RPMI7951 (cell line): Measurements from ENCODE around the gene GPHN. TPM values are rescaled to one million over a fixed set of nuclear protein-coding genes. Genes with fewer than 3 reads are reported as not detected.
"Not testable (repeated sequence)": the region's sequence is repeated elsewhere in the genome, so short reads cannot be mapped to it uniquely, and the experiment has no call there.

ENCODE experiments used
- DNase-seq: peaks from one replicate; pipeline ENCODE4 v3.0.0-alpha.2; 2012; ENCODE audit warnings: low read depth
- total RNA-seq: library from RNA; depleted of rRNA; stranded (reverse); fragments of >200 nt; shearing (Covaris generic); gene quantifications from 2 replicates; pipeline ENCODE4 v1.2.3, GENCODE V29; 2014

Gene GPHN
- total RNA-seq, 1 experiment from 2014 or later = 12.1 TPM

DNA sequence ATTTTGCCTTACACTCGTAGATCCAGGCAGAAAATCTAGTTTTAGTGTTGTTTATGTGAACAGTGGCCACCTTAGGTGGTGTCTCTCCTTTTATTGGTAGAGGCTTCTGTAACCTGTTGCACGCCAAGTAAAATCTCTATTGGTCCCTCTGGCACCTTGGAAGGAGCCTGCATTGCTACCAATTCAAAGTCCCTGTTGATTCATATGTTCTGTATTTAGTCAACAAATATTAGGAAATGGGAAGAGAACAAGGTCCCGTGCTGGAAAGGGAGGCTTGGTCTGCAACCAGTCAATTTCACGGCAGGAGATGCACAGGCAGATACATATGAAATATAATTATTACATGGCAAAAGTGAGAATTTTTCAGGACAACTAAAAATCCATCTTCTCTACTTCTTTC, 6.4 kb upstream of the GPHN start:
- DNase-seq = no peak

DNA sequence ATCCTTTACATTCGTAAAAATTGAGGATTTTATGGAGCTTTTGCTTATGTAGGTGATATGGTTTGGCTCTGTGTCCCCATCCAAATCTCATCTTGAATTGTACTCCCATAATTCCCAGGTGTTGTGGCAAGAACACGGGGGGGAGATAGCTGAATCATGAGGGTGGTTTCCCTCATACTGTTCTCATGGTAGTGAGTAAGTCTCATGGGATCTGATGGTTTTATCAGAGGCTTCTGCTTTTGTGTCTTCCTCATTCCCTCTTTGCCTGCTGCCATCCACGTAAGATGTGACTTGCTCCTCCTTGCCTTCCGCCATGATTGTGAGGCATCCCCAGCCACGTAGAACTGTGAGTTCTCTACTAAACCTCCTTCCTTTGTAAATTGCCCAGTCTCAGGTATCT, 5.1 kb upstream of the GPHN start:
- DNase-seq = not testable (repeated sequence)

DNA sequence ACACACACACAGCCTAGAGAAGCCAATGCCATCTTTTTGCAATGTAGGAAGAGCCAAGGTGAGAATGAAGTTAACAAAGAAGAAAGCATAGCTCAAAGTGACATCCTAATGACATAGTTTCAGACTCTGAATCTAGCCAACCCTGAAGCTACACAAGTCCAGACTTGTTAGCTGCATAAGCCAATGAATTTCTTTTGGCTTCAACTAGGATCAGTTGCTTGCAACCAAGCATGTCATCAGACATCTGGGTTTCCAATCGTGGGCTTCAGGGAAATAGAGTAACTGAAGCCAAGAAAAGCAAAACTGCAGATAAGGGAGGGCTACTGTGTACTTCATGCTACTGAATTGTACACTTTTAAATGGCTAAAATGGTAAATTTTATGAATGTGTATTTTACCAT, 4.4 kb upstream of the GPHN start:
- no peak for DNase-seq

DNA sequence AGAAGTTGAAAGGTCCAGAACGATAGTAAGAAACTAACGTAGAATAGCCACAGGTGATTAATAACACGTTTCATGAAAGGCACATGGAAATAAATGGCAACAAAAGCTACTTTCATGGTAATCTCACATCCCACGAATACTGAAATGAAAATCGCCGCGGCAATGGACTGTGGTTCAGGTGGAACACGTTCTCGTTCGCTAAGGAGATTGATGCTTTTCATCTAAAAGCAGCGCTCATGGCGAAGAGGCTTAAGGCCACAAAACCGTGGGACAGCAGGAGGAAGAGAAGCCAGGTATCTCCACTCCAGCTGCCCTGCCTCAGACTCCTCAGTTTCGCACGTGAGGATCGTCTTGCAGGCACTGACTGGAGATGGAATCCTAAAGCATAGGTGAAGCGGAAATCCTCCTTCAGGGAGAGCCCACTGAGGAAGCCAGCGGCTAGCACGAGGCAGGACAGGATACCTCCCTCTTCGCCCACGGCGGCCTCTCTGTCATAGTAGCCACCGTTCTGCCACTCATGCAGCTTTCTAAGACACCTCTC, 696 bp upstream of the GPHN start:
- no peak for DNase-seq

DNA sequence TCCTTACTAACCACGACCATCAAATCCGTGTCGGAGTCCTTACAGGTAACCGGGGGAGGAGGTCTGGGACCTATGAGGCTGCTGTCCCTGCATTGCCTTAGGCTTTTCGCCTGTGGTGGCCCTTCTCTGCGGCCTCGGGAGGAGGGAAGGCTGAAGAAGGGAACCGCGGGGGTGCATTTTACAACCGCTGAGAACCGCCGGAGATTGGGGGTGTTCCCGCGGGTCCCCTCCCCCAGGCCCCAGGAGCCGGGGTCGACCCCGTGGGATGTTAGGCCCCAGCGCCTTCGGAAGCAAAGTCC, 549 bp downstream of the GPHN start:
- no peak for DNase-seq

DNA sequence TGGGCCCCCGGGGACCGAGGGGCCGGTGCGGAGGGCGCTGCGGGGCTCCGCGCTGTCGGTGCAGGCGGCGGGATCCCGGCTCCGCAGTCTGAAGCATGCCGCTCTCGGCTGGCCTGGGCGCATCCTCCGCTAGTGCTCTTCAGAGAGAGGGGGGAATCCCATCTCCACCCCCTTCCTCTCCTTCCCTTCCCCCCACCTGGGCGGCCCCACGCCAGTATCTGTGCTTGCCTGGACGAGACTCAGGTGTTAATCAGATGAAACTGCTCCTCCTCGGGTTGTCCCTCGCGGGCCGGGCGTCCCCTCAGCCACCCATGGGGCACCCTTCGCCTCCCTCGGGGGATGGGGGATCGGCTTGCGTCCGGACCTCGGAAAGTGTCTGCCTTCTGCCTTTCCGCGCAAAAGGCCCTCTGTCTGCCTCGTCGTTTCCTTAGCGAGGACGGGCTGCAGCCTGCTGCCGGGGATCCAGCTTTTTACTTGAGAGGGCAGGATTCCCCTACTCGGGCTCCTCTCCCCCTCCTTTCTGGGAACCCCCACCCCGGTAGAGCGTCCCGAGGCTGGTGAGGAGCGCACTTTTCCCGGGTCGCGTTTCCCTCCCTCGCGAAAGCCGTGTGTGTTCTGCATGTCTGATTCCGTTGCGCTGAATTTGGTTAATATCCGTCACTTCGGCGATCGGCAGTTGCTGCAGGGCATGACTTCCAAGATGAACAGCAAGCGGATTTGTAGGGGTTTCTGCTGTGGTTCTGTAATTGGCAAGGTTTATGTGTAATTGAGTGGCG, 1.1 kb downstream of the GPHN start:
- peak; percentile 35 for DNase-seq

DNA sequence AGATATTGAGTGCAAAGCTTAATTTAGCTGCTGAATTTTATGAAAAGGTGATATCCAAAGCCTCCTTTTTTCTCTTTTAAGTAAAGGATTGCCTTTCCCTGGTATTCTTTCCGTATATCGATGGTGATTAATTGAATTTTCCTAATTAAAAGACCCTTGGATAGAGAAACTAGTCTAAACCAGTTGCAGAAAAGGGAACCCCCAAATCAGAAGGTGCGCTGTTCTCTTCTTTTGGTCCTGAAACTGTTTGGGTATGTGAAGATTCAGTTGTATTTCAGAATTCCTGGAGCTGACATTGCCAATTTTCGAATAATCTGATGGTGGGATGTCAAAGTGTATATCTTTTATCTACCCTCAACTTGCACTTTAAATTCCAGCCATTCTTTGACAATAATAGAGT, 1.9 kb downstream of the GPHN start:
- DNase-seq = no peak

DNA sequence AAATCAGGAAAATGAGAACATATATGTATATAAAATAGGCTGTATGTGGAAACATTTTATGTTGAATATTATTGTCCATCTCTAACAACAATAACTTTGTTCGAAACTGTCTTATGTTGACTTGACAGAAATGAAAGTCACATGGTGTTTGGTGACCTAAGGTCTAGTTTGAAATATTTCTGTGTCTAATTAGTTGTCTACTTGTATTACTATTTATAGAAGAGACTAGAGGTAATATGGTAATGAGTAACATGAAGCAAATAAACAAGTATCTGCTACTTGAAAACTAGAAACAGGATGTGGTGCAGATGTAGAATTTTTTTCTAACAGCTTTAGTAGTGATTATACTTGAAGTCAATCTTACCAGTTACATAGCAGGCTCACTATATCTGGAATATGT, 3.9 kb downstream of the GPHN start:
- DNase-seq = no peak

DNA sequence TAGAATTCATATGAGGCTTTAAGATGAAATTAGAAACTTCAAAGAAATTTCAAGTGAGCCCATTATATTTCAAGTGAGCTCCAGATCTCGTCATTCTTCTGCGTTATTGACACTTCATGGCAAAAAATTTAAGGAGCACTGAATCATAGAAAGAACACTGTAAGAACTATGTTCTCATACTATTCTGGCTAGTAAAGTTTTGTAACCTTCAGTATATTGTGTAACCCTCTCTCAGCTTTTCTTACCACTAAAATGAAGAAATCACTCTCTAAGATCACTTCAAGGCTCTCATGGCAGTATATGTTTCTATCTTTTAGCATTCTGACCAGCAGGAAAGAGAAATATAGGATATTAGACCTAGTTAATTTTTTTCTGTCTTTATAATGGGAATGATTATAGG, 6.3 kb downstream of the GPHN start:
- DNase-seq = no peak

DNA sequence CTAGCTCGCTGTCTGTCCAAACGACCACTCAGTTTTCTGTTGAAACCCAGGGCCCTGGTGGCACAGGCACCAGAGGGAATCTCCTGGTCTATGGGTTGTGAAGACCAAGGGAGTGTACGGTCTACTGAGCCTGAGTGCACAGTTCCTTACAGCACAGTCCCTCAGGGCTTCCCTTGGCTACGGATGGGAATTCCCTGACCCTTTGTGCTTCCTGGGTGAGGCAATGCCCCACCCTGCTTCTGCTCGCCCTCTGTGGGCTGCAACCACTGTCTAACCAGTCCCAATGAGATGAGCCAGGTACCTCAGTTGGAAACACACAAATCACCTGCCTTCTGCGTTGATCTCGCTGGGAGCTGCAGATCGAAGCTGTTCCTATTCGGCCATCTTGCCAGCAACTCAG, 22.6 kb downstream of the GPHN start:
- DNase-seq = no peak

DNA sequence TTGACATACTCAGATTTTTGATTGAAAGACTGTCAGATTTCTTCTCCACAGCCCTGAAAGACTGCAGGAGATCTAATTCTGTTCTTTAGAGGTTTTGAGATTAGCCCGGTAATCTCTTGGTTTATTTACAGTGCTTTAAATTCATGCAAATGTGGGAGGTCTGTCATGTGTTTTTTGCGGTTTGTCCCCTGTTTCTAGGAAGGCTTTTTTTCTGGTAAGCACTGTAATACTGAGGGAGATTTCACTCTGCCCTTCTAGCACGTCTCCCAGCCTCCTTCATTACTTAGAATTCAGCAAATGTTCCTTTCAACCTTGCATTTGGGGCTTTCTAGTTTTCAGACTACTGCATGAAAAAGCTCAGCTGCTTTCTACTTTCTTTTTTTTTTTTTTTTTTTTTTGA, 31.1 kb downstream of the GPHN start:
- no peak for DNase-seq

DNA sequence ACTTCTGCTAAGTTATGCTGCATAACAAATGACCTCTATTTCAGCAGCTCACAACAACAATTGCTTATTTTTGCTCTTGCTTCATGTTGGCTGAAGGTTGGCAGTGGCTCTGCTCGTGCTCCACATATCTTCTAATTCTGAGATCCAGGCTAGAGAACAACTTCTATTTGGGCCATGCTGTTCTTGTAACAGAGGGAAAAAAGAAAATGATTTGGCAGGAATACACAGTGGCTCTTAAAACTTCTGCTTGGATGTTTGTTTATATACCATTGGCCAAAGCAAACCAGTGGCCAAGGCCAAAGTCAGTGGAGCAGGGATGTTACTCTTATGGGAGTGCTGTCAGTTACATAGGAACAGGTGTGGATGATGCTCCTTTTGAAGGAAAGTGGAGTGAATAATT, 32.1 kb downstream of the GPHN start:
- no peak for DNase-seq

DNA sequence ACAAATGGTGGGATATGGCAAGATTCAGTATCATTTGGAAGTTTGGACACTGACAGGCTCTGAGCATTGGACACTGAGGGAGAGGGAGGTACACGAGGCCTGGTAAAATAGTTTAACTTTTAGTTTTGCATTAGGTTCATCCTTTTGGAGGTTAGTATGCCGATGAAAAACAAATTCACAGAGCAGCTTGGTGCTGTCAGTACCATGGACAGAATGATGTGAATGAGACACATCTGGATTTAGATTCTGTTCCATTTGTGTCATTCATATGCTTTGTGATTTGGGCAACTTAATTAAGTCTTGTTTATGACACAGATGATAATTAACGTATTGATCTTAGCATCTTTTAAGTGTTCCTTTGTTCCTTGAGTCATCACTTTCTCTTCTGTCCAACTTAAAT, 33.7 kb downstream of the GPHN start:
- DNase-seq = no peak

DNA sequence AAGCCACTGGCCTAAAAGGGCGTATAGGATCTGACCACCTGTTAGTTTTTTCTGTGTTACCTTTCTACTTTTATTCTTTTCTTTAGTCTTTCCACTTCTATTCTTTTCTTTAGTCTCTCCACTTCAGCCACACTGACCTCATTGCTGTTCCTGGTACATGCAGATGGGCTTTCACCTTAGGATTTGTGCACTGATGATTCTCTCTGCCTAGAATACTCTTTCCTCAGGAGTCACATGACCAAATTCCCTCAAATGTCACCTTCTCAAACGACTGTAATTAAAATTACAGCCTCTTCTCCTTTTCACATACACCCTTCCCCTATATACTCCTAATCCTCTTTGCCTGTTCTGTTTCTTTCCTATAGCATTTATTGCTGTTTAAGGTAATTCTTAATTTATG, 36.0 kb downstream of the GPHN start:
- DNase-seq = no peak

DNA sequence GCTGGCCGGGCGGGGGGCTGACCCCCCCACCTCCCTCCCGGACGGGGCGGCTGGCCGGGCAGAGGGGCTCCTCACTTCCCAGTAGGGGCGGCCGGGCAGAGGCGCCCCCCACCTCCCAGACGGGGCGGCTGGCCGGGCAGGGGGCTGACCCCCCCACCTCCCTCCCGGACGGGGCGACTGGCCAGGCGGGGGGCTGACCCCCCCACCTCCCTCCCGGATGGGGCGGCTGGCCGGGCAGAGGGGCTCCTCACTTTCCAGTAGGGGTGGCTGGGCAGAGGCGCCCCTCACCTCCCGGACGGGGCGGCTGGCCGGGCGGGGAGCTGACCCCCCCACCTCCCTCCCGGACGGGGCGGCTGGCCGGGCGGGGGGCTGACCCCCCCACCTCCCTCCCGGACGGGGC, 37.2 kb downstream of the GPHN start:
- DNase-seq = not testable (repeated sequence)

DNA sequence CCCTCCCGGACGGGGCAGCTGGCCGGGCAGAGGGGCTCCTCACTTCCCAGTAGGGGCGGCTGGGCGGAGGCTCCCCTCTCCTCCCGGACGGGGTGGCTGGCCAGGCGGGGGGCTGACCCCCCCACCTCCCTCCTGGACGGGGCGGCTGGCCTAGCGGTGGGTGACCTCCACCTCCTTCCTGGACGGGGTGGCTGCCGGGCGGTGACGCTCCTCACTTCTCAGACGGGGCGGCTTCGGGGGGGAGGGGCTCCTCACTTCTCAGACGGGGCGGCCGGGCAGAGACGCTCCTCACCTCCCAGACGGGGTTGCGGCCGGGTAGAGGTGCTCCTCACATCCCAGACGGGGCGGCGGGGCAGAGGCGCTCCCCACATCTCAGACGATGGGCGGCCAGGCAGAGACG, 37.8 kb downstream of the GPHN start:
- DNase-seq = not testable (repeated sequence)

DNA sequence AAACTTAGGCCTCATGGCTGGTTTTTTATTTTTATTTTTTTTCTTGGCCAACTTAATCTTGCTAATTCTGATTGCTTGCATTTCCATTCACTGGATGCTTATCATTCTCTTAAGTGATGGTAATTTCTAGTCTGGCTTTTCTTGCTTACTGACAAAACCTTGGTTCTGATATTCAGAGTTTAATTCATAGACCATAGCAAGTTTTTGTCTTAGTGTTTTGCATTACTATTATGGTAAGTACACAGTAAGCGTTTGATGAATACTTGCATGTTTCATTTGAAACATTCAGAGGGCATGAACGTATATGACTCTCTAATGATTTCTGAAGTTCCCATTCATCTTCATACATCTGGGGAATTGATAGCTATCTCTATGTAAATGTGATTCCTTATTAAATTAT, 55.8 kb downstream of the GPHN start:
- DNase-seq = no peak

DNA sequence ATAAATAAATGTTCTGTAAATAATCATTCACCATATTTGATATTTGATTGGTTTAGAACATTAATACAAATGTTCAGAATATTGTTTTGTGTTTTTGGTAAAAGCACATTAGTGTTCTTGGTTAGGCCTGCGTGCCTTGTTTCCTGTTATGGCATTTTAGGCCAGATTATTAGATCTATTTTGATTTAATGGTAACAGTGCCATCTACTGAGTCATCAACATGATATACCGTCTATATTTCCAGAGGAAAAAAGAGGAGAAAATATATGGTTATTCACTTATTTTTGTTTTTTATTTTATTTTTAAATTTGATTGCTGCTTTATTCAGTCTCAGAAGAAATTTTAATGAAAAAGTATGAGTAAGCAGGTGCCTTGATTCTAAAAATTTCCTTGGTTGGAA, 60.3 kb downstream of the GPHN start:
- DNase-seq = no peak

DNA sequence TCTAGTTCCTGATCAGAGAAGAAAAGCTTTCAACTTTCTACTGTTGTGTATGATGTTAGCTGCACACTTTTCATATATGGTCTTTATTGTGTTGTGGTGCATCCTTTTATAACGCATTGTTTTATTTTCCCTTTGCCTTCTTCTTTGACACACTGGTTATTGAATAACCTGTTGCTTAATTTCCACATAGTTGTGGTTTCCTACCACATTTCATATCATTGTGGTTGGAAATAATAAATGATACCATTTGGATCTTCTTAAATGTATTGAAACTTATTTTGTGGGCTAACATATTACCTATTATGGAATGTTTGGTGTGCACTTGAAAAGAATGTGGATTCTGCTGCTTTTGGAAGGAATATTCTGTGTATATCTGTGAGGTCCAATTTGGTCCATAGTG, 64.9 kb downstream of the GPHN start:
- no peak for DNase-seq

DNA sequence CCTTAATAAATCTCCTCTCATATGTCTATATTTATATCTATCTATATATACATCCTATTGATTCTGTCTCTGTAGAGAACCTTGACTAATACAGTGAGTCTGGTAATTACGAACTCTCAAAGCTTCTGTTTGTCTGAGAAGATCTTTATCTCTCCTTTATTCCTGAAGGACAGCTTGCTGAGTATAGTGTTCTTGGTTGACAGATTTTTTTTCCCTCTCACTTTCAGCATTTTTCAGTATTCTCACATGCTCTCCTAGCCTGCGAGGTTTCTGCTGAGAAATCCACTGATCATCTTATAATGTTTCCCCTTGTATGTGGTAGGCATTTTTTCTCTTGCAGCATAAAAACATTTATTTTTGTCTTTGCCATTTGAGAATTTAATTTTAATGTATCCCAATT, 67.1 kb downstream of the GPHN start:
- no peak for DNase-seq

DNA sequence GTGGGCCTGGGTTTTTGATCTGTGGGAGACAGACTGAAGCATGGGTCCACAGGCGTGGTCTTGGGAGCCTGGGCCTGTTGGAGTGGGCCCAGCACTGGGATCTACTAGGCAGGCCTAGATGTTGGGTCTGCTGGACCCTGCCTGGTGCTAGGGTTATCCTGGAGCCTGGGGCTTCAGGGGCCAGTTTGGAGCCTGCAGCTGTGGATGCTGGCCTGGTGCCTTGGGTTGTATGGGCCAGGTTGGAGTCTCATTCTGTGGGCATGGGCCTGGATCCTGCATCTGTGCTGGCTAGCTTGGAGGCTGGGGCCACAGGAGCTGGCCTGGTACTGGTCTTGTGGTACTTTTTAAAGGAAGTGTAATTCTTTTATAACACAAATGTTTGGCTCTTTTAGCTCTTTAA, 68.0 kb downstream of the GPHN start:
- no peak for DNase-seq

DNA sequence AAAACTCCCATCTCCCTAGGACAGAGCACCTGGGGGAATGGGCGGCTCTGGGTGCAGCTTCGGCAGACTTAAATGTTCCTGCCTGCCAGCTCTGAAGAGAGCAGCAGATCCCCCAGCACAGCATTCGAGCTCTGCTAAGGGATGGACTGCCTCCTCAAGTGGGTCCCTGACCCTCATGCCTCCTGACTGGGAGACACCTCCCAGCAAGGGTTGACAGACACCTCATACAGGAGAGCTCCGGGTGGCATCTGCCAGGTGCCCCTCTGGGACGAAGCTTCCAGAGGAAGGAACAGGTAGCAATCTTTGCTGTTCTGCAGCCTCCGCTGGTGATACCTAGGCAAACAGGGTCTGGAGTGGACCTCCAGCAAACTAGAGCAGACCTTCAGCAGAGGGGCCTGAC, 79.8 kb downstream of the GPHN start:
- DNase-seq = not testable (repeated sequence)

DNA sequence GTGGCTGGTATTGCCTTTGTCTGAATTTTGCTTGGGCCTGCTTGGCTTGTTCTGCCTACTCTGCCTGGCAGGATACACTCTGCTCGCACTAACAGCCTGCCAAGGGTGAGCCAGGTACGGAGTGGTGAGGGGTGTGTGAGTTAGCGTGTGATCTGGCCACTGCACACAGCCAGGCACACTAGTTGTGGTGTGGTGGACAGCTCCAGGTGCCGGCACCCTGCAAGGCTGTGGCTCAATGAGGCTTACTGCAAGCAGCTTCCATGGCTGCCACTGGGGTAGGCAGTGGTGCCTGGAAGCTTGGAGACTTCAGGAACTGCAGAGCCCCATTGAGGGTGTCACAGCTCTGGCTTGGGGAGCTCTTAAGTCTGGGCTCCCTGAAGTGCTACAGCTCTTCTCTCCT, 87.4 kb downstream of the GPHN start:
- no peak for DNase-seq

DNA sequence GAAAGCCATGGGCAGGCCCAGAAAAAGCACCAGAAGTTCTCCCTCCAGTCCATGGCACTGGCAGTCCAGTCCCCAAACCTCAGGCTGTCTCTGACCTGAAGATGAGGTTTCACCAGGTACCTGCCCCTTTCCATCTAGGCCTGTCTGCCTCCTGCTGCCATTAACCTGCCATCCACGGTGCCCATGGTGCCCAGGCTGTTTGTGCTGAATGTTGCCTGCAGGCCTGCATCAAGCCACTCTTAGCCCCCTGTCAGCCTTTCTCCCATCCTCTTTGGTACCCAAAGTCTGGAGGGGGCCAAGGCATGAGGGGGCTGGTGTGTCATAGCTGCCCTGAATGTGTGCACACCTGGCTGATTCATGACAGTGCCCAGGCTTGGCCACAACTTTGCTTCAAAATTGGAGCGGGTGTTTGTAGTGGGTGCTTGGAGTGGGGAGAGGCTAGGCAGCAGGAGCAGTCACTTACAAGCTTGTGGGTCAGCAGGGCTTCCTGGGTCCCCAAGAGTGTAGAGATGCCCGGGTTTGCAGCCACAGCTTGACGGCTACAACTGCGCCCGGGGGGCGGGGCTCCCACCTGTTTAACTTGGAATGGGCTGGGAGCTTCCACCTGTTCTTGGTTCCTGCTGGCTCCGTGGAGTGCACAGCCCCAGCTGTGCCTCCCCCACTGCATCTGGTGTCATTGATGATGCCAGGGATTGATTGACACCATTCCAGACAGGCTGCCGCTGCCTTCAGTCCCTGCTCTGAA, 88.5 kb downstream of the GPHN start:
- DNase-seq = no peak
